ENCODE data around the gene FYN.
A peak's percentile ranks its signal among the peaks of the same experiment; 100 is the strongest.

The FYN gene

GRCh38 chr6:111710911-111711310, 162.3 kb downstream of the FYN start:
- H3K4me3 ChIP-seq (ENCODE audit: low read depth, low read length): no peak overlapping the region
- no peak for DNase-seq (ENCODE audit: low read depth)
- TF ChIP-seq, protein P1, sequence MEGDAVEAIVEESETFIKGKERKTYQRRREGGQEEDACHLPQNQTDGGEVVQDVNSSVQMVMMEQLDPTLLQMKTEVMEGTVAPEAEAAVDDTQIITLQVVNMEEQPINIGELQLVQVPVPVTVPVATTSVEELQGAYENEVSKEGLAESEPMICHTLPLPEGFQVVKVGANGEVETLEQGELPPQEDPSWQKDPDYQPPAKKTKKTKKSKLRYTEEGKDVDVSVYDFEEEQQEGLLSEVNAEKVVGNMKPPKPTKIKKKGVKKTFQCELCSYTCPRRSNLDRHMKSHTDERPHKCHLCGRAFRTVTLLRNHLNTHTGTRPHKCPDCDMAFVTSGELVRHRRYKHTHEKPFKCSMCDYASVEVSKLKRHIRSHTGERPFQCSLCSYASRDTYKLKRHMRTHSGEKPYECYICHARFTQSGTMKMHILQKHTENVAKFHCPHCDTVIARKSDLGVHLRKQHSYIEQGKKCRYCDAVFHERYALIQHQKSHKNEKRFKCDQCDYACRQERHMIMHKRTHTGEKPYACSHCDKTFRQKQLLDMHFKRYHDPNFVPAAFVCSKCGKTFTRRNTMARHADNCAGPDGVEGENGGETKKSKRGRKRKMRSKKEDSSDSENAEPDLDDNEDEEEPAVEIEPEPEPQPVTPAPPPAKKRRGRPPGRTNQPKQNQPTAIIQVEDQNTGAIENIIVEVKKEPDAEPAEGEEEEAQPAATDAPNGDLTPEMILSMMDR (IDR thresholded peaks at IDR 0.05; ENCODE audit: insufficient read depth, low read depth, low read length, missing control alignments): no peak

GRCh38 chr6:111710439-111710838, 162.8 kb downstream of the FYN start:
- TF ChIP-seq, protein P1 (IDR thresholded peaks at IDR 0.05; ENCODE audit: insufficient read depth, low read depth, low read length, missing control alignments): no peak
- no peak for DNase-seq (ENCODE audit: low read depth)
- H3K4me3 ChIP-seq (ENCODE audit: low read depth, low read length): no peak overlapping the region

DNA sequence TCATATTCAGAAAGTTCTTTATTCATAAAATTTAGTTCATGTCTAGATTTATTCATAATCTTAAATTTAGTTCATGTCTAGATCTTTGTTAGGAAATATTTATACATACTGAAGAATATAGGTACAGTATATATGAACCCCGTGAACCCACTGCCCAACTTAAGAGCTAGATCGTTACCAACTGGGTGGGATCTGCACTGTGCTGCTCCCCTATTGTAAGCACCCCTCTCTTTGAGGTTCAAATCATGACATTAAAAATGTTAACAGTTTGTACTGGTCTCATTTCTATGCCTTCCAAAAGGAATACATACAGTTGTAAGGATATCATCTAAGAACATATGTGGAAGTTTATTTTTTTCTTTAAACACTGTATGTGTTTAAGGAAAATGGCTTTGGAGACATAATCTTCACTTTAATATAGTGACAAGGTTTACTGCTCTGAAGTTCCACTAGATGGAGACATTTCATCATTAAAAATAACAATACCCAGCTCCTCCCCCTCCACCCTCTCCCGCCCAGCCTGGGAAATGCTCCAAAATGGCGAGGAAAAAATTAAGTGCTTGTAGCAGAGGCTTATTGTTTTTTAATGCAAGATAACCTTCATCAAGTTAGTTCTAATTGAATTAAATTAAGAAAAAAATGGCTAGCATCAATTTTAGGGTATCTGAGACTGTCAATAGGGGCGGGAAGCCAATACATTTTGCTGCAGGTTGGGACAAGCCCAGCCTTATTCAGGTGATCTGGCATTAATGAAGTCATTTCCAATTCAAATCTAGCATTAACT, 163.4 kb downstream of the FYN start:
- DNase-seq (ENCODE audit: low read depth): peak; percentile 76
- TF ChIP-seq, protein P1 (IDR thresholded peaks at IDR 0.05; ENCODE audit: insufficient read depth, low read depth, low read length, missing control alignments): peak; percentile 39
- no peak overlapping the region for H3K4me3 ChIP-seq (ENCODE audit: low read depth, low read length)

- TF ChIP-seq, protein P1 (IDR thresholded peaks at IDR 0.05; ENCODE audit: insufficient read depth, low read depth, low read length, missing control alignments): no peak
Measured at GRCh38 chr6:111709201-111709600, 164.1 kb downstream of the FYN start.

GRCh38 chr6:111707773-111708172, 165.5 kb downstream of the FYN start:
- DNase-seq (ENCODE audit: low read depth): no peak
- TF ChIP-seq, protein P1 (IDR thresholded peaks at IDR 0.05; ENCODE audit: insufficient read depth, low read depth, low read length, missing control alignments): no peak
- no peak overlapping the region for H3K4me3 ChIP-seq (ENCODE audit: low read depth, low read length)

More at GRCh38 chr6:111709201-111709600, 164.1 kb downstream of the FYN start:
- H3K4me3 ChIP-seq (ENCODE audit: low read depth, low read length): no peak overlapping the region
- DNase-seq (ENCODE audit: low read depth): no peak

DNA sequence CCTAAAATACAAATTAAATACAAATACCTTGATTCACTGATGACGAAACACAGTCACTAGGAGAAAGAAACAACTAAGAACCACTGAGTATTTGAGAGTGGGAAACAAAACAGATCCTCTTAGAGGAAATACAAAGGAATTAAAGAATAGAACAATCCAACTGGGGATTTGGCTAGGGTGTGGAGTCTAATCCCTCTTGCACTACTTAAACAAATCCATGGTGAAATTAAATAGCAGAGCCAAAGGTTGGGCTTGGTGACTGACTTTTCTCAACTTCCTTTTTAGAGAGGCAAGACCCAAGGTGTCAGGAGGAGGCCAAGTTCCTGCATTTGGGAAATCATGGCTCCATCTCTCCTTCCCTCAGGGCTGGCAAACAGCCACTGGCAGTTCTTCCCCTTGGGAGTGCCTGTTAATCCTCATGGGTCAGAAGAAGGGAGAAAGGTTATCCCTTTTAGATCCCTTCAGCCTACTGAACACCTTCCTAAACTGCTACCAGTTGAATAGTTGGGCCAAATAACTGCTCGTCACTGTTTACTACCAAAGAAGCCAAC, 166.3 kb downstream of the FYN start:
- DNase-seq (ENCODE audit: low read depth): no peak
- TF ChIP-seq, protein P1 (IDR thresholded peaks at IDR 0.05; ENCODE audit: insufficient read depth, low read depth, low read length, missing control alignments): no peak

More for the DNA sequence above, 166.3 kb downstream of the FYN start:
- H3K4me3 ChIP-seq (ENCODE audit: low read depth, low read length): no peak overlapping the region
